ENCODE data around the gene ZNF644.

Gene ZNF644

GRCh38 chr1:90969241-90969640, 52.6 kb downstream of the ZNF644 start:
- TF ChIP-seq, protein P1, sequence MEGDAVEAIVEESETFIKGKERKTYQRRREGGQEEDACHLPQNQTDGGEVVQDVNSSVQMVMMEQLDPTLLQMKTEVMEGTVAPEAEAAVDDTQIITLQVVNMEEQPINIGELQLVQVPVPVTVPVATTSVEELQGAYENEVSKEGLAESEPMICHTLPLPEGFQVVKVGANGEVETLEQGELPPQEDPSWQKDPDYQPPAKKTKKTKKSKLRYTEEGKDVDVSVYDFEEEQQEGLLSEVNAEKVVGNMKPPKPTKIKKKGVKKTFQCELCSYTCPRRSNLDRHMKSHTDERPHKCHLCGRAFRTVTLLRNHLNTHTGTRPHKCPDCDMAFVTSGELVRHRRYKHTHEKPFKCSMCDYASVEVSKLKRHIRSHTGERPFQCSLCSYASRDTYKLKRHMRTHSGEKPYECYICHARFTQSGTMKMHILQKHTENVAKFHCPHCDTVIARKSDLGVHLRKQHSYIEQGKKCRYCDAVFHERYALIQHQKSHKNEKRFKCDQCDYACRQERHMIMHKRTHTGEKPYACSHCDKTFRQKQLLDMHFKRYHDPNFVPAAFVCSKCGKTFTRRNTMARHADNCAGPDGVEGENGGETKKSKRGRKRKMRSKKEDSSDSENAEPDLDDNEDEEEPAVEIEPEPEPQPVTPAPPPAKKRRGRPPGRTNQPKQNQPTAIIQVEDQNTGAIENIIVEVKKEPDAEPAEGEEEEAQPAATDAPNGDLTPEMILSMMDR (IDR thresholded peaks at IDR 0.05; ENCODE audit: low read depth, low read length, missing control alignments), result no peak
- DNase-seq (ENCODE audit: low read depth), result no peak
- H3K4me3 ChIP-seq (ENCODE audit: low read depth, low read length), result no peak overlapping the region

DNA sequence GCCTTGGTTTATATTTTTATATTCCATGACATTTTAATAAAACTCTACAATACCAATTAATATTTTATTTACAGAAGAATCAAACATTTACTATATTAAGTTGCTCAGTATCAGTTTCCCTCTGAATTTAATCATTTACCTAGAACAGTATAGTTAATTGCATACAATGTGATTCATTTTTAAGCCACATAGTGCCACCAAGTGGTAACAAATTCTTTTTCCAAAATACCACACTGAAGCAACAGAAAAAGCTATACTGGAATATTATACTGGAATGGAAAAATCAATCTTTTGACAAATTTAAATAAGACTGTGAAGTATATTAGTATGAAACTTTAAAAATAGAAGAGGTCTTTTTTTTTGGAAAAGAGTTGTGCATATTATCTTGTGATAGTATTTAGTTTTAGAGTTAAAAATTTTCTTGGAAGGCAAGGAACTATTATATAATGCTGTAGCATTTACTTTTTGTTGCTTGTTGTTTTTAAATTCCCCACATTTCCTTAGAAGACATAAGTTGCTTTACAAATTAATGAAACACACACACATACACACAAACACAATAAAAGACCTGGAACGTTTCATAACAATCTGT, 57.3 kb downstream of the ZNF644 start:
- no peak for DNase-seq (ENCODE audit: low read depth)

DNA sequence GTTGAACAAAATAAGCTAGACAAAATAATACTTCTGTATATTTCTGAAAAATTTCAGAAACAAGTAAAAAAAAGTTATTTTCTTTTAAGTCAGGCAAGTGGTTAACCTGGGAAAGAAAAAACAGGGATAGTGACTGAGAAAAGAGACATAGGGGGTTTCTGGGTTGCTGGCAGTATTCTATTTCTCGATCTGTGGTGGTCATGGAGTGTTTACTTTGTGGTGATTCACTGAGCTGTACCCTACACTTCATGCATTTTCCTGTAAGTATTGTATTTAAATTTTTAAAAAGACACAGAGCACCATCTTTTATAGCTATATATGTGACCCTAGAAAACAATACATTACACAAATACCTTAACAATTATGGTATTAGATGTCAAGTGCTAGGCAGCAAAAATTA, 58.2 kb downstream of the ZNF644 start:
- no peak for DNase-seq (ENCODE audit: low read depth)
- TF ChIP-seq, protein P1 (IDR thresholded peaks at IDR 0.05; ENCODE audit: low read depth, low read length, missing control alignments), result no peak
- no peak overlapping the region for H3K4me3 ChIP-seq (ENCODE audit: low read depth, low read length)

More for the DNA sequence above, 57.3 kb downstream of the ZNF644 start:
- TF ChIP-seq, protein P1 (IDR thresholded peaks at IDR 0.05; ENCODE audit: low read depth, low read length, missing control alignments), result no peak
- H3K4me3 ChIP-seq (ENCODE audit: low read depth, low read length), result no peak overlapping the region

DNA sequence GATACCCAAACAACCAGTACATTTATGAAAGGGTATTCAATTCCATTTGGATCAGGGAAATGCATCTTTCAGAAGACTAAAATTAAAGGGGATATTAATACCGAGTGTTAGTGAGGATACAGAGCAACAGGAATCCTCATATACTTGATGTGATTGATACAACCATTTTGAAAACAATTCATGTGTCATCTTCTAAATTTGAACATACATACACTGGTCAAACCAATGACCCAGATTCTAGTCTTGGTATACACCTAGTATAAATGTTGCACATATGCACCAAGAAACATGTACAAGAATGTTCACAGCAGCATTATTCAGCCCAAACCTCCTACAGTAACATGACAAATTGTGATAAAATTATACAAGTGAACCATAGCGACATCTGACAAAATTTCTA, 58.6 kb downstream of the ZNF644 start:
- TF ChIP-seq, protein P1 (IDR thresholded peaks at IDR 0.05; ENCODE audit: low read depth, low read length, missing control alignments), result no peak
- no peak overlapping the region for H3K4me3 ChIP-seq (ENCODE audit: low read depth, low read length)
- no peak for DNase-seq (ENCODE audit: low read depth)

DNA sequence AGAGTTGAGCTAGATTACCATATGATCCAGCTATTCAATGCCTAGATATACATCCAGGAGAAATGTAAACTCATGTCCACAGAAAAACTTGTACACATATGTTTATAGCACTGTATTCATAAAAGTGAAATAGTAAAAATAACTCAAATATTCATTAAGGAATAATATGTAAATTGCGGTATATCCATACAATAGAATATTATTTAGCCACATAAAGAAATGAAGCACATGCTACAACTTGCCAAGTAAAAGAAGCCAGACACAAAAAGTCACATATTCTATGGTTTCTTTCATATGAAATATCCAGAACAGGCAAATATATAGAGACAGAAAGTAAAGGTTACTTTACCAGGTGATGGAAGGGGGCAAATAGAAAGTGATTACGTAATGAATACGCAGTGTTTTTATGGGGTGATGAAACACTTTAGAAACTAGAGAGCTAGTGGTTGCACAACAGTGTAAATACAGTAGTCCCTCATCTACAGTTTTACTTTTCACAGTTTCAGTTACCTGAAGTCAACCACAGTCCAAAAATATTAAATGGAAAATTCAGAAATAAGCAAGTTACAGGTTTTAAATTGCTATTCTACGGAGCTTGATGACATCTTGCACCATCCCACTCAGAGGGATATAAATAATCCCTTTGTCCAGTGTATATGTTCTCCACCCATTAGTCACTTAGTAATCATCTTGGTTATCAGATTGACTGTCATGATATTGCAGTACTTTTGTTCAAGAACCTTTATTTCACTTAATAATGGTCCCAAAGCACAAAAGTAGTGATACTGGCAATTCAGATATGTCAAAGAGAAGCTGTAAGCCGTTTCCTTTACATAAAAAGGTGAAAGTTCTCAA, 62.3 kb downstream of the ZNF644 start:
- no peak overlapping the region for H3K4me3 ChIP-seq (ENCODE audit: low read depth, low read length)
- TF ChIP-seq, protein P1 (IDR thresholded peaks at IDR 0.05; ENCODE audit: low read depth, low read length, missing control alignments), result no peak
- DNase-seq (ENCODE audit: low read depth), result peak; percentile 5

DNA sequence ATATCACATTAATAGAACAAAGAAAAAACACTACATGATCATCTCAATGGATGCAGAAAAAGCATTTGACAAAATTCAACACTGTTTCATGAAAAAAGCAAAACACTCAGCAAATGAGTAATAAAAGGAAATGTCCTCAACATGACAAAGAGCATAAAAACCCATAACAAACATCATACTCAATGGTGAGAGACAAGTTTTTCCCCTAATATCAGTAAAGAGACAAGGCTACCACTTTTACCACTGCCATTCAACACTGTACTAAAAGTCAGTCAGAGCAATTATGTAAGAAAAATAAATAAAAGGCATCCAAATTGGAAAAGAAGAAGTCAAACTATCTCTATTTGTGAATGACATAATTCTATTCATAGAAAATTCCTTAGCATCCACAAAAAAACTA, 64.3 kb downstream of the ZNF644 start:
- no peak overlapping the region for H3K4me3 ChIP-seq (ENCODE audit: low read depth, low read length)
- TF ChIP-seq, protein P1 (IDR thresholded peaks at IDR 0.05; ENCODE audit: low read depth, low read length, missing control alignments), result no peak
- DNase-seq (ENCODE audit: low read depth), result no peak

All from GM12864 (cell line).